Astrocyte of the spinal cord (primary cell): Measurements from ENCODE around the gene MEI4.
"Not testable (repeated sequence)": the region's sequence is repeated elsewhere in the genome, so short reads cannot be mapped to it uniquely, and the experiment has no call there.

Experiments used
- DNase-seq: peaks from one replicate; pipeline ENCODE4 v3.0.0; 2011; ENCODE audit warnings: low read depth, low spot score
- H3K4me3 ChIP-seq: 2 replicates; pipeline ENCODE4 v1.5.1; 2011; ENCODE audit warnings: low read depth, mild to moderate bottlenecking, low read length, moderate library complexity
- CTCF ChIP-seq: IDR thresholded peaks from 2 replicates; pipeline ENCODE4 v1.5.1; 2012; ENCODE audit warnings: low read depth, mild to moderate bottlenecking, low read length, inconsistent platforms
- in situ Hi-C: cut with HindIII; loops from 2 replicates; pipeline ENCODE4 v1.10.0; 2017; ENCODE audit warnings: low sequenced_read_pairs

Gene MEI4

GRCh38 chr6:77707603-77708002, 54.8 kb downstream of the MEI4 start:
- no peak for TF ChIP-seq CTCF
- DNase-seq, result no peak
- no peak overlapping the region for H3K4me3 ChIP-seq
- in situ Hi-C loops, result no loop called here

- in situ Hi-C loops, result no loop called here
- no peak for TF ChIP-seq CTCF
- no peak overlapping the region for H3K4me3 ChIP-seq
- no peak for DNase-seq
These were observed 62.7 kb downstream of the MEI4 start for GRCh38 chr6:77715588-77715987.

- no peak for TF ChIP-seq CTCF
- in situ Hi-C loops, result no loop called here
- H3K4me3 ChIP-seq, result no peak overlapping the region
- no peak for DNase-seq
These were observed 63.5 kb downstream of the MEI4 start for GRCh38 chr6:77716311-77716710.

- DNase-seq, in situ Hi-C loops, H3K4me3 ChIP-seq: not testable (repeated sequence)
These were observed 83.2 kb downstream of the MEI4 start for GRCh38 chr6:77736010-77736409.

- TF ChIP-seq CTCF, result peak; percentile 30
- in situ Hi-C loops, result no loop called here
- H3K4me3 ChIP-seq, result no peak overlapping the region
- peak; percentile 26 for DNase-seq
These were observed 87.5 kb downstream of the MEI4 start for GRCh38 chr6:77740380-77740779.

- in situ Hi-C loops, DNase-seq, H3K4me3 ChIP-seq: not testable (repeated sequence)
These were observed 99.3 kb downstream of the MEI4 start for GRCh38 chr6:77752156-77752555.

- no peak for DNase-seq
- H3K4me3 ChIP-seq, result no peak overlapping the region
- in situ Hi-C loops, result no loop called here
- TF ChIP-seq CTCF, result no peak
These were observed 109.5 kb downstream of the MEI4 start for GRCh38 chr6:77762386-77762785.

- H3K4me3 ChIP-seq, result no peak overlapping the region
- in situ Hi-C loops, result no loop called here
- TF ChIP-seq CTCF, result no peak
- no peak for DNase-seq
These were observed 110.3 kb downstream of the MEI4 start for GRCh38 chr6:77763124-77763523.
